Endothelial cell of umbilical vein (primary cell): ENCODE results near the gene BRF1.

Source experiments
- EZH2 ChIP-seq: IDR thresholded peaks from 2 replicates; pipeline ENCODE4 v1.6.1; 2012; ENCODE audit warnings: borderline replicate concordance, low read depth, mild to moderate bottlenecking, moderate library complexity, low read length, inconsistent platforms; ENCODE audit not compliant: severe bottlenecking
- FOS ChIP-seq: IDR thresholded peaks from 2 replicates; pipeline ENCODE4 v1.6.1; 2011; ENCODE audit warnings: mild to moderate bottlenecking, low read length, moderate library complexity, borderline replicate concordance; ENCODE audit not compliant: insufficient read depth
- GATA2 ChIP-seq: IDR thresholded peaks from 2 replicates; pipeline ENCODE4 v1.7.0; 2011; ENCODE audit warnings: low read depth, mild to moderate bottlenecking, moderate library complexity, mixed read lengths, low read length; ENCODE audit not compliant: insufficient read length, insufficient read depth
- JUN ChIP-seq: IDR thresholded peaks from 2 replicates; pipeline ENCODE4 v1.6.1; 2011; ENCODE audit warnings: borderline replicate concordance, low read depth; ENCODE audit not compliant: insufficient read length, insufficient read depth
- MYC ChIP-seq: IDR thresholded peaks from one replicate; pipeline ENCODE4 v1.6.1; 2011; ENCODE audit warnings: mild to moderate bottlenecking, low read depth, low read length
- POLR2A ChIP-seq: IDR thresholded peaks from 2 replicates; pipeline ENCODE4 v1.6.1; 2012; ENCODE audit warnings: low read depth, mild to moderate bottlenecking, control low read depth, low read length
- POLR2AphosphoS5 ChIP-seq: IDR thresholded peaks from 2 replicates; pipeline ENCODE4 v1.6.1; 2012; ENCODE audit warnings: low read depth, mild to moderate bottlenecking, control low read depth, low read length, moderate library complexity; ENCODE audit not compliant: insufficient read depth
- TF ChIP-seq, protein P1 (sequence below), 2 donors: IDR thresholded peaks; 1 replicate in 1 of 2; 2 replicates in 1 of 2; pipeline ENCODE4 v1.5.1; 2011; ENCODE audit warnings: low read length in 2 of 2, mild to moderate bottlenecking in 2 of 2, moderate library complexity in 2 of 2, control low read depth in 1 of 2, inconsistent platforms in 1 of 2, low read depth in 1 of 2; ENCODE audit not compliant: insufficient read depth in 1 of 2; ENCODE audit errors: extremely low read depth in 1 of 2
- TF ChIP-seq, protein P2 (sequence below): IDR thresholded peaks from 2 replicates; pipeline ENCODE4 v1.6.1; 2011; ENCODE audit not compliant: insufficient read depth, insufficient read length

DNA sequence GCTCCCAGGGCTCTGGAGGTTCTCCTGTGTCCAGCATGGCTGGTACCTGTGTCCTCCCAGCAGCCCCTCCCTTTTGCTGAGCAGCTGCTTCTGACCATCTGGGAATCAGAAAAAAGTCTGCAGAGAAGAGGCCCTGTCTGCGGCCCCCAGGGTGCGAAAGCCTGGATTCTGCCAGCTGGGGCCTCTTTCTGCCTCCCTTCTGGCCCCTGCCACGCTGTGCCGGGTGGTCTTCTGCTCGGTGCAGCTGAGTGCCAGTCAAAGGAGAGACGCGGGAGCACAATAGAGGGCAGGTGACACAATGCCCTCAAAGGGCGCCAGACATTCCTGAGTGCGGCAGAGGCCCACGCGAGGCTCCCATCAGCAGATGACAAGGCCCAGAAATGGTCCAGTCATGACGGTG, 39.8 kb downstream of the BRF1 start:
- TF ChIP-seq, protein P1, sequence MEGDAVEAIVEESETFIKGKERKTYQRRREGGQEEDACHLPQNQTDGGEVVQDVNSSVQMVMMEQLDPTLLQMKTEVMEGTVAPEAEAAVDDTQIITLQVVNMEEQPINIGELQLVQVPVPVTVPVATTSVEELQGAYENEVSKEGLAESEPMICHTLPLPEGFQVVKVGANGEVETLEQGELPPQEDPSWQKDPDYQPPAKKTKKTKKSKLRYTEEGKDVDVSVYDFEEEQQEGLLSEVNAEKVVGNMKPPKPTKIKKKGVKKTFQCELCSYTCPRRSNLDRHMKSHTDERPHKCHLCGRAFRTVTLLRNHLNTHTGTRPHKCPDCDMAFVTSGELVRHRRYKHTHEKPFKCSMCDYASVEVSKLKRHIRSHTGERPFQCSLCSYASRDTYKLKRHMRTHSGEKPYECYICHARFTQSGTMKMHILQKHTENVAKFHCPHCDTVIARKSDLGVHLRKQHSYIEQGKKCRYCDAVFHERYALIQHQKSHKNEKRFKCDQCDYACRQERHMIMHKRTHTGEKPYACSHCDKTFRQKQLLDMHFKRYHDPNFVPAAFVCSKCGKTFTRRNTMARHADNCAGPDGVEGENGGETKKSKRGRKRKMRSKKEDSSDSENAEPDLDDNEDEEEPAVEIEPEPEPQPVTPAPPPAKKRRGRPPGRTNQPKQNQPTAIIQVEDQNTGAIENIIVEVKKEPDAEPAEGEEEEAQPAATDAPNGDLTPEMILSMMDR (IDR thresholded peaks at IDR 0.05; ENCODE audit: extremely low read depth in 1 of 2, insufficient read depth in 1 of 2, low read depth in 1 of 2, low read length in 2 of 2): no peak
- TF ChIP-seq, protein P2, sequence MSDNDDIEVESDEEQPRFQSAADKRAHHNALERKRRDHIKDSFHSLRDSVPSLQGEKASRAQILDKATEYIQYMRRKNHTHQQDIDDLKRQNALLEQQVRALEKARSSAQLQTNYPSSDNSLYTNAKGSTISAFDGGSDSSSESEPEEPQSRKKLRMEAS: no peak
- TF ChIP-seq EZH2 (no peak), MYC (no peak), GATA2 (no peak), POLR2A (no peak), POLR2AphosphoS5 (no peak), FOS (no peak), JUN (no peak)
